GM19193 (cell line): ENCODE results near the gene RPS6KA1.

Experiments used
- POLR2A ChIP-seq: IDR thresholded peaks from 4 replicates; pipeline ENCODE4 v1.6.1; 2011; ENCODE audit not compliant: insufficient read depth, insufficient read length; ENCODE audit errors: extremely low read depth

Gene RPS6KA1

DNA sequence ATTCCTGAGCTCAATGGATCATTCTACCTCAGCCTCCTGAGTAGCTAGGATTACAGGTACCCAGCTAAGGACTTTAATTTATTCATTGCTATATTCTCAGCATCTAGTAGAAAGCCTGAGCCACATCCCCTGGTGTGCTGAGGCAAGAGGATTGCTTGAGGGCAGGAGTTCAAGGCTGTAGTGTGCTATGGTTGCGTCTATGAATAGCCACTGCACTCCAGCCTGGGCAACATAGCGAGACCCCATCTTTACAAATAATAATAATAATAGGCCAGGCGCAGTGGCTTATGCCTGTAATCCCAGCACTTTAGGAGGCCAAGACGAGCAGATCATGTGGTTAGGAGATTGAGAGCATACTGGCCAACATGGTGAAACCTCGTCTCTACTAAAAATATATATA lies 3.3 kb upstream of the RPS6KA1 start:
- no peak for TF ChIP-seq POLR2A

DNA sequence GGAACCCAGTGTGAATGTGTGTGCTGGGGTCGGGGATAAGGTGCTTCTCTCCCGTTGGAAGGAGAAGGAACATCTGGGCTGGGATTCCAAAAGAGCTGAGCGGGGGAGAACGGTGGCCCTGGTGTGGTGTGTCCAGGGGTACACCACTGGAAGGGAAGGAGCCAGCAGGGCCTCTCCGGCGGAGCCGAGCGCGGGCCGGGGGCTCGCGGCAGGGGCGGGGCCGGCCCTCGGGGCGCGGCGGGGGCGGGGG lies 231 bp upstream of the RPS6KA1 start:
- peak; percentile 8 for TF ChIP-seq POLR2A

DNA sequence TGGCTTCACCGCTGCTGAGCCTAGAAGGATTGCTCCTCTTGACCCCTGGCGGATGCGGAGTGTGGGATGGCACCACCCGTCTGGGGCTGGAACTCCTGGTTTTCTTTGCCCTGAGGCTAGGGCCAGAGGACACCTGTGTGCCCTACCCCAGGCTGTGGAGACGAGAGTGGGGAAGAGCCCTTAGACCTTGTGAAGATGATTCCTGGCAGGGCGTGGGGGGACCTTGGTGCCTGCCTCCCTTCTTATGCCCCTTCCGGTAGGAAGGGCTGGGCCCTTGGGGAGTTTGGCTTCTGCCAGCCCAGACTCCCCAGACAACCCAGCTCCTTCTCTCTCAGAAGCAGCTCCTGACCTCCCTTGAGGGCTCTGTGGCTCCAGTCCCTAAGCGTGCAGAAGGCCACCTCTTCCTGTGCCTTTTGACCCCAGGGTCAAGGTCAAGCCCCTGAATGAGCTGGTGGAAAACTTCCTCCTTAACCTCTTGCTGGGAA lies 891 bp downstream of the RPS6KA1 start:
- TF ChIP-seq POLR2A = no peak

DNA sequence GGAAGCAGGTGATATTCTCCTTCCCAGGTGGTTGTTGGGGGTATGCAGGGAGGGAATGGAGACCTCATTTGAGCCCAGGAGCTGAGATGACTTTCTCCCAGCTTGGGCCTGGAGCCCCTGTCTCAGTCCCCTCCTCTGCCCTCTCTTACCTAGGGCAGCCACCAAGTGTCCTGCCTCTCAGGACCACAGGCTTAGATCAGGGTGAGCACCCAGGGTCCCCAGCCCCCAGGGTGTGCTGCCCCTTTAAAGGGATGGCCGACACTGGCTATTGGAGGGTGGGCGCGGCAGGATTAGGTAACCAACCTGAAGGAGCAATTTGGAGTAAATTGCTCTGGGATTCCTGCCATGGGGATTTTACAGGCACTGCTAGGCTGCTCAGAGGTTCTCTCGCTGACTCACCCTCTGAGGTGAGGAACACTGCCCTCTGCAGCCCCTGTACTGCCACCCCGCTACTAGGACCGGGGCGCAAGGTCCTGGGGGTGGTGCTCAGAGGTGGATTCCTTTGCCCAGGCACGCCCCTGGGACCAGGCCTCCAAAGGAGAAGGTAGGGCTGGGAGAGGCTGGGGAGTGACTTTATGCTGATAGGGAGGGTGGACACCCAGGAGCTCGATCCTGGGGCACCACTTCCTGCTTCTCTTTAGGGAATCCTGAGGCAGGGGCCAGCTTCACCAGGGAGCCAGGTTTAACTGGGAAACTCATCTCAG lies 1.5 kb downstream of the RPS6KA1 start:
- TF ChIP-seq POLR2A = no peak

DNA sequence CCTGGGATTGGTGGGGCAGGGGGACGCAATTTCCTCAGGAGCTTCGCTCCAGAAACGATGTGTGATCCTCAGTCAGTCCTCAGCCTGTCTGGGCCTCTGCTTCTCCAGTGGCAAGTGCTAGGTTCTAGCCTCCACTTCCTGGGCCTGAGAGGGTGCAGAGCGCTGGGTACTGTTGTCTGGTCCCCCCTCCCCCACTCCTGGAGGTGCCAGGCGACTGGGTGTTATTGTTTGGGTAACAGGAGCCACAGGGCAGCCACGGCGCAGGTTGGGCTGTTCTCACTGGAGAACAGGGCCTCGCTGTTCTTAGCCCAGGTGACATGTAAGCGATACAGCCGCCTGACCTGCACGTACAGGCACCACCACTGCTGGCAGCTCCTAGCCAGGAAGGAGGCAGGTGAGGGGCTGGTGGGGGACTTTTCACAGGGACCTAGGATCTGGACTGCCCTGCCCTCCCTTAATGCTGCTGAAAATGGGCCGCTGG lies 2.1 kb downstream of the RPS6KA1 start:
- TF ChIP-seq POLR2A = no peak

DNA sequence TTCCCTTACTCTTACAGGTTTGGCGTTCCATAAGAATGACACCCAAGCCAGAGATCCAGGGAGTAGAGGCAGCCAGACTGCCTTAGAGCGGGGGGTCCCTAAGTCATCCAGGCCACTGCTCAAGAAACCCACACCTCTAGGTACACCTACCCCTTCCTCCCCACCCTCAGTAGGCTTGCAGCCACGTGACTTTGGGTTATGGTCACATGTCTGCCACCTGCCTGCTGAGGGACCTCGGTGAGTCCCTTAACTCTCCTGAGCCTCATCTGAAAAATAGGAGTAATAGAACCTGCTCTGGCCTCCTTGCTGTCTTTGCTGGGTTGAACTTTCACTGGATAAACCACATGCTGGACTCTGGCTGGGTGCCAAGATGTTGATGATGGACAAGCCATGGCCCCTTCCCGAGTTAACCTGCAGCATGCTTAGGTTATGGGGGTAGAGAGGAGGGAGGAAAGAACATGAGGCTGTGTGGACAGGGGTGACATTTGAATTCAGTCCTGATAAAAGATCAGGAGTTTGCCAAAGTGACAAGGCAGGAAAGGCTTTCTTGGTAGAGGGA lies 4.5 kb downstream of the RPS6KA1 start:
- no peak for TF ChIP-seq POLR2A

DNA sequence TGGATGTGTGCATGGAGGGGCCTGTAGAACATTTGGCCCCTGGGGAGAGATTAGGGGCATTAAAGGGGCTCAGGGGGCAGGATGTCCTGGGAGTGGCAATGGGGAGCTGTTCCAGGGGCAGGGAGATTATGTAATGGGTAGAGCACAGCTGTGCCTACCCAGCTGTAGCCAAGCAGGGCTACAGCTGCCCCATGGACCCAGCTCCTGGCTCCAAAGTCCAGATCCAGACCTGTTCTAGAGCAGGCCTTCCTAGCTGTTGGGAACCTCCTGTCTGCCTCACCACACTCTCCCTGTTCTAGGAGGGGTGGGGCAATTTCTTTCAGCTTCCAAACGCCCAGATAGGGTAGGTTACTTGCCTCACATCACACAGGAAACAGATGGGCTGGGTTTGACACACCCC lies 5.6 kb downstream of the RPS6KA1 start:
- TF ChIP-seq POLR2A = no peak

DNA sequence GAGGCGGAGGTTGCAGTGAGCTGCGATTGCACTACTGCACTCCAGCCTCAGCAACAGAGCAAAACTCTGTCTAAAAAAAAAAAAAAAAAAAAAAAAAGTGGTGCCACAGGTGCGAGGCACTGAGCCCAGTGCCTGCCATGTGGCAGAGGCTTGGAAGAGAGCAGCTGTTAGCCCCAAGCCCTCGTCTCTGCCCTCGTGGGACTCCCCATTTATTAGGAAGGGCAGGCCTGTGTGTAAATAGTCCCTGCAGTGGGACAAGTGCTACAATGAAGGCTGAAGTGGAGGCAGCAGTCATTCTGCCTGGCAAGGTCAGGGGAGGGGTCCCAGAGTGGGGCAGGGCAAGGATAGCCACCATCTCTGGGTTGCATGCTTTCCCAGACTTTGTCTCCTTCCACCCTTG lies 6.5 kb downstream of the RPS6KA1 start:
- no peak for TF ChIP-seq POLR2A

DNA sequence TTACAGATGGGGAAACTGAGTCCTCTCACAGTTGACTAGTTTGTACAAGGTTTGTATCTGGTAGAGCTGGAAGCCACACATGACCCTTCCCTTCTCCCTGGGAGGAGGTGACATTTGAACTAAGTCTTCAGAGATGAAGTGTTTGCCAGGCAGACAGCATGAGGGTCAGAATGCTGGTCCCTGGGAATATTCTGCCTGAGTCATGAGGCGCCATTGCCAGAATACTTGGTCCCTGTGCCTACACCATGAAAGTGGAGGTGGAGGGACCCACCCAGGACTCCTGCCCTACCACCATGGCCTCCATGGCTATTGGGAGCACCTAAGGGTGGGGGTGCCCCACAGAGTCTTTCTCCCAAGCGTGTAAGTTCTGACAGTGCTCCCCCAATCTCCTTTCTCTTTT lies 7.0 kb downstream of the RPS6KA1 start:
- TF ChIP-seq POLR2A = no peak

DNA sequence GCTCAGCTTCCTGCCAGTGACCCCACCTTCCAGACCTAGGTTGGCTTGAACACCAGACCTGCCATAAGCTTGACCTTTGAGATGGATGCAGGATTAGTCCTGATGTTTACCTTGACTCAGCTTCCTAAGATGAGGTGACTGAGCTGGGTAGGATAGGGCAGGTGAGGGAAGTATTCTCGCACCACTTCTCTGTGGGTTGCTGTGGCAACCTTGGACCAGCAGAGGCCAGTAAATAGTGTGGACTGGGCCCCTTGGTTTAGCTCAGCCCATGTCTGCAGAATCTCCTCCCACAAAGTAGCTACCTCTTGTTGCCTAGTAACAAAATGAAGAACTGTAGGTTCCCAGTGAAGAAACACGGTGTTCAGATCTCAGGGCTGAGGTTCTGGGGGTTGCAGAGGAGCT lies 8.4 kb downstream of the RPS6KA1 start:
- TF ChIP-seq POLR2A = no peak

DNA sequence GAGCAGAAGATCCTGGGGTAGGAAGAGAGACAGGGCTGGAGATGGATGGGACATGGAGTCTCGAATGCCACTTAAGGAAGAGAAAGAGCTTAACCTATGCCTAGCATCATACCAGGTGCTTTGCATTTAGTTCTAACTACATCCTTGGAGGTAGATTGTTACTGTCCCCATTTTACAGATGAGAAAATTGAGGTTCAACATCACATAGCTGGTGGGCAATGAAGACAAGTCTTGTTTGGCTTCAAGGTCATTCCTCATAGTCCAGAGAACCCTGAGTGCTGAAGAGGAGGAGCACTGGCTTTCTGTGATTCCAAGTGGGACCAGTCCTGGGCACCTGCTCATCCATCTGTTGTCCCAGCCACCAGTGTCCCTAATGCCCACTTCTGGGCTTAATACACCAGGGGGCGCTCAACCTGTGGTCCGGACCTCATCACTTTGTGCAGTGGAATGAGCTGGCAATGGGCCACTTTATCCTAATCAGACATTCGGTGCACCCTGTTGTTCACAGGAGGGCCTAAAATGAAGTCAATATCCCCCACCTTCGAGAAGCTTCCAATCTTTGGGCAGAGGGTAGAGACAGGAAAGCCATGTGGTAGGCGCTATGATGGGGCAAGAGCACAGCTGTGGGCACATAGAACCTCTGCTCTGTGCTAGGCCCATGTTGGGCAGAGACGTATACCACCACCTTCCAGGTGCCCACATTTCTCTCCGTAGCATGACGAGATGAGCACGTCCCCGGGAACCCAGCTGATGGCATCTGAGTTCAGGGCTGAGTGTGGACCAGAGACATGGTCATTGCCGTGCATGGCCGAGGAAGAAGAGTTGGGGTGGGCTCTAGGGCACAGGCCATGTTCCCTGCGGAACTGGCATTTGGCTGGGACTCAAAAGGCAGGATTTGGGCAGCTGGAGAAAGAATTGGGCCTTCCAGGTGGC lies 9.2 kb downstream of the RPS6KA1 start:
- TF ChIP-seq POLR2A = no peak

DNA sequence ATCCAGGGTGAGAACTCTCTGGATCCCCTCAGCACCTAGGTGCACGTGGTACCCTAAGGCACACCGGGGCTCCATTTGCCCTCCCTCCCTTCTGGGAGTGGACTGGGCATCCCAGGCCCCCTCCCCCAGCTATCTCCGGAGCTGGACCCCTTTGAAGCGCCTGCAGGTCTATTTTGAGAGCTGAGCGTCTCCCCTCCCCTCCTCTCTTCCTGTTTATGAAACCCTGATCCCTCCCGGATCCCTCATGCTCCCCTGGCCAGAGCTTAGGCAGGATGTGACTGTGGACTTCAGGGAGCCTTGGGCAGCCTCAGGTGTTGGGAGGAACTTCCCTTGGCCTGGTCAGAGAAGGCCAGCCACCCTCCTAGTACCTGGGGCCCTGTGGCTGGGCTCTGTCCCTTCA lies 10.2 kb downstream of the RPS6KA1 start:
- TF ChIP-seq POLR2A = no peak

DNA sequence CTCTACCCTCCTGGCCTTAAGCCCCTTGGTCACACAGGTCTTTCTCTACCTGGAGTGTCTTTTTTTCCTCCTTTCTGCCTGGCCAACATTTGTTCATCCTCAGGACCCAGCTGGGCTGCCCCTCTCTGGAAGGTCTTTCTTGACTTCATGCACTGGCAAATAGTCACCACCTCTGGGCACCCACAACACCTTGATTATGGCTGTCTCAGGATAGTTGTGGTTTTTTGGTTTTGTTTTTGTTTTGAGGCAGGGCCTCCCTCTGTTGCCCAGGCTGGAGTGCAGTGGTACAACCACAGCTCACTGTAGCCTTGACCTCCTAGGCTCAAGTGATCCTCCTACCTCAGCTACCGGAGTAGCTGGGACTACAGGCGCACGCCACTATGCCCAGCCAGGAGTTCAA lies 10.8 kb downstream of the RPS6KA1 start:
- no peak for TF ChIP-seq POLR2A

DNA sequence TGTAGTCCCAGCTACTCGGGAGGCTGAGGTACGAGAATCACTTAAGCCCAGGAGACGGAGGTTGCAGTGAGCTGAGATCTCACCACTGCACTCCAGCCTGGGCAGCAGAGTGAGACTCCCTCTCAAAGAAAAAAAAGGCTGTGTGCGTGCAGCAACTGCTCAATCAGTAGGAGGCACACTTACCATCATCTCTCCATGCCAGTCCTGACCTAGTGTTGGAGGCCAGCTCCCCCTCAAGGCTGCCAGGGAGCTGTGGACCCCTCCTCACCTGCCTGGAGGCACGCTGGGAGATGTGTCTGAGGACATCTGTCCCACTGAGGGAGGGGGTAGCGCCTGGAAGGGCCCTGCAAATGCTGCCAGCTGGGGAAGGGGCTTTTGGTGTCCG lies 11.9 kb downstream of the RPS6KA1 start:
- TF ChIP-seq POLR2A = no peak

DNA sequence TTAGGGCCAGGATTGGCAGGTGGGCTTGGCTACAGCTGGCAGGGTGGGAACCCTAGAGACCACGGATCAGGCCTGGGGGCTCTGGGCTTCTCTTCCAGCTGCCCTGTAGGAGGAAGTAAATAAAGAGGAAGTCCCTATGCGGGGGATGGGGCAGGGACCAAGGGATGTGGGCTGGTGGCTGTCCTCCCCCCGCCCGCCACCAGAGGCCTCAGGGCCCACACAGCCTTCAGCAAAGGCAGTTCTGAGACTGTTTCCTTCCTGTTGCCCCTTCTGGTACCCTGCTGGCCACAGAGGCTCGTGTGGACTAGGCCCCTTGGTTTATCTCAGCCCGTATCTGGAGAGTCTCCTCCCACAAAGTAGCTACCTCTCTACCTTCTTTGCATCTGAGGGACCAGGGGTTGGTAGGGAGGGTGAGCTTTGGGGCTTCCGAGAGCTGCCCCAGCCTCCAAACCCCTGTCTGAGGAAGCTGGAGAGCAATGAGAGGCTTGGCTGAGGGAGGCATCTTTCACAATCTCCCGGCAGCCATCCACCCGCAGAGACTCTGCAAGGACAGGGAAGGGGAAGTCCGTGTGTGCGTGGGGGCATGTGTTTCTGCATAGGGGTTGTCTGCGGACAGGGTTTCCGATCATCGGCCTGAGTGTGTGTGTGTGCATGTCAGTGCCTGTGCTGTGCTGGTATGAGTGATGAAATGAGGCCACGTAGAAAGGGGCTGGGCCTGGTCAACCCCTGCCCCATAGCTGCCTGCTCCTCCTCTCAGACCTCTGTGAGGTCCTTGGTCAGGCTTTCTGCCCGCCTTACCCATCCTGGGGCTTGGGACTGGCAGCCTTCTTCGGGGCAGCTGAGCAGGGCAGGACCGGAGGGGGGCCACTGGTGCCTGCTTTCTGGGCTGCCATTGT lies 12.5 kb downstream of the RPS6KA1 start:
- peak; percentile 77 for TF ChIP-seq POLR2A

DNA sequence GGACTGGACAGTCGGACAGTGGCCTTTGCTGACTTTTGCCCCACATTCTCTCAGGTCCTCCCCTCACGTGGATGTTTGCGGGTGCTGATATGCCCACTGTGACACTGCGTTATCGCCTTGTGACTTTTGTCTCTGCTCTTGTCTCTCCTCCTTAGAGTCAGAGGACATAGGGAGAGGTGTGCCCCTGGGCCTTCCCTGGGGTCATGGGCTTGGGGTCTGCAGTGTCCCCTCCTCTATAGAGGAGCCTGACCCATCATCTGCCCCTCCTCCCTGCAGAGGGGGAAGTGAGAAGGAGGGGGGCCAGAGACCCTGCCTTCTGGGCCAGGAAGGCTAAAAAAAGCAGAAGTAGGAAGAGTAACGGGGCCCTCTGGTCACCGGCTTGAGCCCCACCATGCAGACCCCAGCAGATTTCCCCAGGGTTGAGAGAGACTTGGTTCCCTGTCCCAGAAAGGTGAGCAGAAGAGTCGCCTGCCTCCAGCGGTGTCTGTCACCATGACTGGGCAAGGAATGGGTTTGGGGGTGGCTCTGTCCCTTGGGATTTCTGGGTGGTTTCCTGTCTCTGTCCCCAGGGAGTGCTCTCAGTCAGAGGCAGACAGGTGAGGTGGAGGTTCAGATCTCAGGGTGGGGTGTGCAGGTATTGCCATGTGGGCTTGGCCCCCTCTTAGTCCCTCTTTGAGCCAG lies 13.3 kb downstream of the RPS6KA1 start:
- TF ChIP-seq POLR2A = no peak
